HG02840 (cell line): Measurements from ENCODE around the gene HERC3.

Experiments
- ATAC-seq: cut with Tn5 transposase; IDR thresholded peaks from one replicate; pipeline ENCODE4 v1.9.1; 2021; ENCODE audit warnings: mild to moderate bottlenecking, moderate library complexity, moderate number of reproducible peaks; ENCODE audit not compliant: unreplicated experiment, low FRiP score

The HERC3 gene

GRCh38 chr4:88591787-88592599 lies at the start of gene HERC3:
TSS of gene HERC3 (plus strand) at chr4:88592480. CDS start at chr4:88605824, 13,344 bp downstream.
- peak; percentile 99 for ATAC-seq

- ATAC-seq, result no peak
Observed at GRCh38 chr4:88549815-88550214, 42.5 kb upstream of the HERC3 start.

- no peak for ATAC-seq
Observed at GRCh38 chr4:88567591-88567990, 24.7 kb upstream of the HERC3 start.

GRCh38 chr4:88570001-88570400 lies 22.3 kb upstream of the HERC3 start:
- no peak for ATAC-seq

- ATAC-seq, result no peak
Observed at GRCh38 chr4:88573276-88573980, 18.9 kb upstream of the HERC3 start.

- no peak for ATAC-seq
Observed at GRCh38 chr4:88573995-88574394, 18.3 kb upstream of the HERC3 start.

GRCh38 chr4:88575186-88575585 lies 17.1 kb upstream of the HERC3 start:
- no peak for ATAC-seq

GRCh38 chr4:88582493-88582892 lies 9.8 kb upstream of the HERC3 start:
- no peak for ATAC-seq

- no peak for ATAC-seq
Observed at GRCh38 chr4:88583631-88584470, 8.4 kb upstream of the HERC3 start.

- no peak for ATAC-seq
Observed at GRCh38 chr4:88584471-88584900, 7.8 kb upstream of the HERC3 start.

GRCh38 chr4:88585917-88586316 lies 6.4 kb upstream of the HERC3 start:
- no peak for ATAC-seq

GRCh38 chr4:88587306-88587705 lies 5.0 kb upstream of the HERC3 start:
- ATAC-seq, result no peak

GRCh38 chr4:88592600-88593448 lies 544 bp downstream of the HERC3 start:
- peak; percentile 69 for ATAC-seq

GRCh38 chr4:88597970-88598660 lies 5.8 kb downstream of the HERC3 start:
- ATAC-seq, result no peak

GRCh38 chr4:88599298-88599697 lies 7.0 kb downstream of the HERC3 start:
- ATAC-seq, result no peak

GRCh38 chr4:88599714-88600113 lies 7.4 kb downstream of the HERC3 start:
- no peak for ATAC-seq

- ATAC-seq, result no peak
Observed at GRCh38 chr4:88600176-88600838, 8.0 kb downstream of the HERC3 start.

GRCh38 chr4:88604978-88605678 lies 12.8 kb downstream of the HERC3 start:
- ATAC-seq, result no peak
